ENCODE data around the gene UBL4B. TPM values are rescaled to one million over a fixed set of nuclear protein-coding genes. Genes with fewer than 3 reads are reported as not detected.

The UBL4B gene
- total and polyA plus RNA-seq, 12 donors: 0.13 to 0.24 (median 0.18) TPM; not detected in 9

DNA sequence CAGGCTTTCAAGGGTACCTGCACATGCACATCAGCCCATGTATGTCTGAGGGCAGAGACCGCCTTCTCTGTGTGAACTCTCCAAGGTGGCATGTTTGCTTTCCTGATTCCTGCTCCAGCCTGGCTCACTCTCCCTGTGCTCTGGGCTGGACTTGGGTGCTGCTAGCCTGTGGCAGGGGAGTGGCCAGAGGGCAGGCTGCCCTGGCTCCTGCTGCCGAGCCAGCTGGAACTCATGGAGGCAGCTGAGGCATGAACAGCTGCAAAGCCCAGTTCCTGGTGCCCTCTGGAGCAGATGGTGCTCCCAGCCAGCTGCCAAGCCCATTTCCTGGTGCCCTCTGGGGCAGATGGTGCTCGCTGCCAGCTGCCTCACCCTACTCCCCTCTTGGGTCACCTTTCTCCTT is 7.6 kb downstream of the UBL4B start:
- no peak overlapping the region for H3K27ac ChIP-seq
- no peaks in the 10 kb centered on the region for H3K9me3 ChIP-seq (replicated peaks in 1 of 3)
- H3K27me3 ChIP-seq: no peaks in the 10 kb centered on the region
- 73 to 94% (median 88%) methylated on average over 3 of the region's 3 CpGs for WGBS, 4 donors
- DNase-seq: no peak
- TF ChIP-seq POLR2A (IDR thresholded peaks at IDR 0.05): no peak
- TF ChIP-seq, protein P1, sequence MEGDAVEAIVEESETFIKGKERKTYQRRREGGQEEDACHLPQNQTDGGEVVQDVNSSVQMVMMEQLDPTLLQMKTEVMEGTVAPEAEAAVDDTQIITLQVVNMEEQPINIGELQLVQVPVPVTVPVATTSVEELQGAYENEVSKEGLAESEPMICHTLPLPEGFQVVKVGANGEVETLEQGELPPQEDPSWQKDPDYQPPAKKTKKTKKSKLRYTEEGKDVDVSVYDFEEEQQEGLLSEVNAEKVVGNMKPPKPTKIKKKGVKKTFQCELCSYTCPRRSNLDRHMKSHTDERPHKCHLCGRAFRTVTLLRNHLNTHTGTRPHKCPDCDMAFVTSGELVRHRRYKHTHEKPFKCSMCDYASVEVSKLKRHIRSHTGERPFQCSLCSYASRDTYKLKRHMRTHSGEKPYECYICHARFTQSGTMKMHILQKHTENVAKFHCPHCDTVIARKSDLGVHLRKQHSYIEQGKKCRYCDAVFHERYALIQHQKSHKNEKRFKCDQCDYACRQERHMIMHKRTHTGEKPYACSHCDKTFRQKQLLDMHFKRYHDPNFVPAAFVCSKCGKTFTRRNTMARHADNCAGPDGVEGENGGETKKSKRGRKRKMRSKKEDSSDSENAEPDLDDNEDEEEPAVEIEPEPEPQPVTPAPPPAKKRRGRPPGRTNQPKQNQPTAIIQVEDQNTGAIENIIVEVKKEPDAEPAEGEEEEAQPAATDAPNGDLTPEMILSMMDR (IDR thresholded peaks at IDR 0.05): no peak
- H3K4me3 ChIP-seq: no peak overlapping the region
- no peaks in the 10 kb centered on the region for H3K36me3 ChIP-seq (replicated peaks in 1 of 2)
- no peaks in the 10 kb centered on the region for H3K4me1 ChIP-seq (replicated peaks in 1 of 2)
- intact Hi-C loops (cut with DNase I): no loop called here

DNA sequence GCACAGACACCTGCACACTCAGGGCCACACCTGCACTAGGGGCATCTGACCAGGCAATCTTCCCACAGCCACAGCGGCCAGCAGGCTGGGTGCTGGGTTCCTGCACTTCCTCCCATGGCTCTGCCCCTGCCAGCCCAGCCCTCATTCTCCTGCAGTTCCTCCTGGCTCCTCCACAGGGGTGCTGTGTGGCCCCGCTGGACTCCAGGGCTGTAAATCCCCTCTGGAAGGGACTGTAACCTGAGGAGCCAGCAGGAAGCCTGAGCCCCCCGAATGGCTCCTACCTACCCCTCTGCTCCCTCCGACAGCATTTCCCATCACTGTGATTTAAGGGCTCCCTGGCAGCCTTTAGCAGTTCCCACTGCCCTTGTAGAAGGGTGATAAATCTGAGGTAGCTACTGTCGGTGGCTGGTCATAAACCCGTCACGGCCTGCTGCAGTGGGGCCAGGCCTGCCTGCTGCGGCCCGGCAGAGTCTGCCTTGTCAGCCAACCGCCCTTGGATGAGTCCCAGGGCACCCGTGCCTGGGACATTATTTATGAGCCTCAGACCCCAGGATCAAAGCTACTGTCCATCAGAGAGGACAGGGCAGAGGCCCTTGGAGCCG is 8.8 kb downstream of the UBL4B start:
- no peak for DNase-seq
- intact Hi-C loops (cut with DNase I): no loop called here
- Histone ChIP-seq H3K4me3 (no peak overlapping the region), H3K27me3 (no peaks in the 10 kb centered on the region), H3K27ac (no peak overlapping the region), H3K36me3 (replicated peaks in 1 of 2) (no peaks in the 10 kb centered on the region), H3K9me3 (replicated peaks in 1 of 3) (no peaks in the 10 kb centered on the region), H3K4me1 (replicated peaks in 1 of 2) (no peaks in the 10 kb centered on the region)
- TF ChIP-seq, protein P1 (IDR thresholded peaks at IDR 0.05): no peak
- 19 to 28% (median 23%) methylated on average over 9 to 12 of the region's 12 CpGs for WGBS, 4 donors

DNA sequence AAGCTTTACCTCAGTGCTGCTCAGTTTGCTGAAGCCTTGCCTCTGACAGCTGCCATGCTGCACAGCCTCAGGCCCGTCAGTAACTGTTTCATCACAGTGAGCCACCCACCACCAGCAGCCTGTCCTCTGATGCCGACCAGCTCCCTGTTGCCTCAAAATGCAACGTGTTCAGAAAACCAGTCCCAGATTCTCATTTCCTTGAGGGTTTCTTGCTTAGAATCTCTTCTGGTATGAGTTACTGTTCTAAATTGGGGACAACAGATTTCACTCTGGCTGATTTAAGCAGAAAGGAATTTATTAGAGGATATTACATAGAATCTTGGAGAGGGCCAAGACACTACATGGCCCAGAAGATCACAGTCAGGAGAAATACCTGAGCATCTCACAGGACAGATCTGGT is 11.0 kb downstream of the UBL4B start:
- no peaks in the 10 kb centered on the region for H3K9me3 ChIP-seq (replicated peaks in 1 of 3)
- 70 to 79% (median 77%) methylated on average over 2 to 3 of the region's 3 CpGs for WGBS, 4 donors
- no peak overlapping the region for H3K27ac ChIP-seq
- no peak overlapping the region for H3K4me3 ChIP-seq
- DNase-seq: no peak
- TF ChIP-seq, protein P1 (IDR thresholded peaks at IDR 0.05): no peak
- no peak for TF ChIP-seq POLR2A (IDR thresholded peaks at IDR 0.05)
- intact Hi-C loops (cut with DNase I): no loop called here
- no peaks in the 10 kb centered on the region for H3K36me3 ChIP-seq (replicated peaks in 1 of 2)
- no peaks in the 10 kb centered on the region for H3K27me3 ChIP-seq
- H3K4me1 ChIP-seq (replicated peaks in 1 of 2): no peaks in the 10 kb centered on the region

DNA sequence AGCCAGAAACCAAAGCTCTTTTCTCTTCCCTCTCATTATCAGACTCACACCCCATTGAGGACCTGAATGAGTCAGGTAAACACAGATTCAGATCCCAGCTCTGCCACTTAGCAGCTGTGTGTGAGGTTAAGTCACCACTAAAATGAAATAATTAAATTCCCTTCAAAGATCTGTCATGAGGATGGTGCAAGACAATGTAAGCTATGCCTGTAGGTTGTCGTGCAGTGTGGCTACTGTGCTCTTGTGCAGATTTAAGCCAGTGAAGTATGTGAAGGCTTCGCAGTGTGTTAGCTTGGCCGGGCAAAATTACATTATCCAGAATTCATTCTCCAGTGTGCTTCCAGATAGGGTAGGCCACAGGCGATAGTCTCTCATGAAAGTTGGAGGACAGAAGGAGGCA is 13.6 kb downstream of the UBL4B start:
- no peak for DNase-seq
- no peaks in the 10 kb centered on the region for H3K36me3 ChIP-seq (replicated peaks in 1 of 2)
- H3K4me3 ChIP-seq: no peak overlapping the region
- intact Hi-C loops (cut with DNase I): no loop called here
- peaks cover 5% of the 10 kb centered on the region for H3K27me3 ChIP-seq
- no peak for TF ChIP-seq POLR2A (IDR thresholded peaks at IDR 0.05)
- TF ChIP-seq, protein P1 (IDR thresholded peaks at IDR 0.05): no peak
- H3K4me1 ChIP-seq (replicated peaks in 1 of 2): no peaks in the 10 kb centered on the region
- no peaks in the 10 kb centered on the region for H3K9me3 ChIP-seq (replicated peaks in 1 of 3)
- 91 to 98% (median 95%) methylated on average over 4 of the region's 4 CpGs for WGBS, 4 donors
- no peak overlapping the region for H3K27ac ChIP-seq
